Measurements from ENCODE around the gene CFB. TPM values are rescaled to one million over a fixed set of nuclear protein-coding genes. Genes with fewer than 3 reads are reported as not detected.

Gene CFB
- total RNA-seq, 1 donor from 2014 or later: 3.9 TPM

DNA sequence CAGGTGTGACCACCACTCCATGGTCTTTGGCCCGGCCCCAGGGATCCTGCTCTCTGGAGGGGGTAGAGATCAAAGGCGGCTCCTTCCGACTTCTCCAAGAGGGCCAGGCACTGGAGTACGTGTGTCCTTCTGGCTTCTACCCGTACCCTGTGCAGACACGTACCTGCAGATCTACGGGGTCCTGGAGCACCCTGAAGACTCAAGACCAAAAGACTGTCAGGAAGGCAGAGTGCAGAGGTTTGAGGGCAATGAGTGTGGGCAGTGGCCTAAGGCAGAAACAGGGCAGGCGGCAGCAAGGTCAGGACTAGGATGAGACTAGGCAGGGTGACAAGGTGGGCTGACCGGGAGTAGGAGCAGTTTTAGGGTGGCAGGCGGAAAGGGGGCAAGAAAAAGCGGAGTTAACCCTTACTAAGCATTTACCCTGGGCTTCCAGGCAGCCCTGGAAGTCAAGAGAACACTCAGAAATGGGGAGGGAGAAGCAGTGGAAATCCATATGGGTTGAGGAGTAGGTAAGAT lies 533 bp downstream of the CFB start:
- Mint-ChIP-seq H3K4me1 (ENCODE audit: low read depth) (peaks cover 17% of the 10 kb centered on the region), H3K27ac (no peak overlapping the region), H3K9me3 (ENCODE audit: low read depth) (no peaks in the 10 kb centered on the region), H3K27me3 (peaks cover 11% of the 10 kb centered on the region), H3K4me3 (ENCODE audit: low read depth) (no peak overlapping the region), H3K36me3 (ENCODE audit: insufficient read depth) (no peaks in the 10 kb centered on the region)
- TF ChIP-seq, protein P1, sequence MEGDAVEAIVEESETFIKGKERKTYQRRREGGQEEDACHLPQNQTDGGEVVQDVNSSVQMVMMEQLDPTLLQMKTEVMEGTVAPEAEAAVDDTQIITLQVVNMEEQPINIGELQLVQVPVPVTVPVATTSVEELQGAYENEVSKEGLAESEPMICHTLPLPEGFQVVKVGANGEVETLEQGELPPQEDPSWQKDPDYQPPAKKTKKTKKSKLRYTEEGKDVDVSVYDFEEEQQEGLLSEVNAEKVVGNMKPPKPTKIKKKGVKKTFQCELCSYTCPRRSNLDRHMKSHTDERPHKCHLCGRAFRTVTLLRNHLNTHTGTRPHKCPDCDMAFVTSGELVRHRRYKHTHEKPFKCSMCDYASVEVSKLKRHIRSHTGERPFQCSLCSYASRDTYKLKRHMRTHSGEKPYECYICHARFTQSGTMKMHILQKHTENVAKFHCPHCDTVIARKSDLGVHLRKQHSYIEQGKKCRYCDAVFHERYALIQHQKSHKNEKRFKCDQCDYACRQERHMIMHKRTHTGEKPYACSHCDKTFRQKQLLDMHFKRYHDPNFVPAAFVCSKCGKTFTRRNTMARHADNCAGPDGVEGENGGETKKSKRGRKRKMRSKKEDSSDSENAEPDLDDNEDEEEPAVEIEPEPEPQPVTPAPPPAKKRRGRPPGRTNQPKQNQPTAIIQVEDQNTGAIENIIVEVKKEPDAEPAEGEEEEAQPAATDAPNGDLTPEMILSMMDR (IDR thresholded peaks at IDR 0.05; ENCODE audit: unreplicated experiment): no peak
- DNase-seq (ENCODE audit: low spot score, unreplicated experiment): no peak

DNA sequence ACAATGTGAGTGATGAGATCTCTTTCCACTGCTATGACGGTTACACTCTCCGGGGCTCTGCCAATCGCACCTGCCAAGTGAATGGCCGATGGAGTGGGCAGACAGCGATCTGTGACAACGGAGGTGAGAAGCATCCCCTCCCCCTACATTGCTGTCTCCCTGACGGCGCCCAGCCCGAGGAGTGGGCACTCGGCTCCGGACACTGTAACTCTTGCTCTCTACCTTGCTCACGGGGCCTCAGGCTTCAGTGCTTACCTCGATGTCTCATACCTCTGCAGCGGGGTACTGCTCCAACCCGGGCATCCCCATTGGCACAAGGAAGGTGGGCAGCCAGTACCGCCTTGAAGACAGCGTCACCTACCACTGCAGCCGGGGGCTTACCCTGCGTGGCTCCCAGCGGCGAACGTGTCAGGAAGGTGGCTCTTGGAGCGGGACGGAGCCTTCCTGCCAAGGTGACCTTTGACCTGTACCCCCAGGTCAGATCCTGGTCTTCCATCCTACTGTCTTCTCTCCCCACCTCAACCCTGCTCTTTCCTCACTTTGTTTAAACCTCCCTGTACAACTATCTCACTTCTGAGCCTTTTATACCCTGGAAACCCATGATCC lies 1.3 kb downstream of the CFB start:
- Mint-ChIP-seq H3K4me1 (ENCODE audit: low read depth) (peaks cover 17% of the 10 kb centered on the region), H3K4me3 (ENCODE audit: low read depth) (no peak overlapping the region), H3K9me3 (ENCODE audit: low read depth) (no peaks in the 10 kb centered on the region), H3K27me3 (peaks cover 11% of the 10 kb centered on the region), H3K27ac (no peak overlapping the region), H3K36me3 (ENCODE audit: insufficient read depth) (no peaks in the 10 kb centered on the region)
- DNase-seq (ENCODE audit: low spot score, unreplicated experiment): no peak
- TF ChIP-seq, protein P1 (IDR thresholded peaks at IDR 0.05; ENCODE audit: unreplicated experiment): no peak

DNA sequence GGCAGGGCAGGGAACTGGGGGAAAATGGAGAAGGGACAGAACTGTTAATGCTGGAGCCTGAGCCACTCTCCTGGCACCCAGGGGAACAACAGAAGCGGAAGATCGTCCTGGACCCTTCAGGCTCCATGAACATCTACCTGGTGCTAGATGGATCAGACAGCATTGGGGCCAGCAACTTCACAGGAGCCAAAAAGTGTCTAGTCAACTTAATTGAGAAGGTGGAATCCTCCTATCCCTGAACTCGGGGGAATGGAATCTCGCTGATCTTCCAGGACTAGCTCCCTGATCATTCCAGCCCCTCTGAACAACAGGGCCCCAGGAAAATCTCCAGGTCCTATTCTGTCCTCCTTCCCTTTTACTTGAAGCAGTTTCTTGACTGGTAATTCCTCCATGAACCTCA lies 2.0 kb downstream of the CFB start:
- peaks cover 6% of the 10 kb centered on the region for H3K27me3 Mint-ChIP-seq
- H3K9me3 Mint-ChIP-seq (ENCODE audit: low read depth): no peaks in the 10 kb centered on the region
- H3K4me1 Mint-ChIP-seq (ENCODE audit: low read depth): peaks cover 17% of the 10 kb centered on the region
- H3K27ac Mint-ChIP-seq: no peak overlapping the region
- H3K36me3 Mint-ChIP-seq (ENCODE audit: insufficient read depth): peaks cover under 1% of the 10 kb centered on the region
- H3K4me3 Mint-ChIP-seq (ENCODE audit: low read depth): no peak overlapping the region
- no peak for DNase-seq (ENCODE audit: low spot score, unreplicated experiment)
- TF ChIP-seq, protein P1 (IDR thresholded peaks at IDR 0.05; ENCODE audit: unreplicated experiment): no peak

DNA sequence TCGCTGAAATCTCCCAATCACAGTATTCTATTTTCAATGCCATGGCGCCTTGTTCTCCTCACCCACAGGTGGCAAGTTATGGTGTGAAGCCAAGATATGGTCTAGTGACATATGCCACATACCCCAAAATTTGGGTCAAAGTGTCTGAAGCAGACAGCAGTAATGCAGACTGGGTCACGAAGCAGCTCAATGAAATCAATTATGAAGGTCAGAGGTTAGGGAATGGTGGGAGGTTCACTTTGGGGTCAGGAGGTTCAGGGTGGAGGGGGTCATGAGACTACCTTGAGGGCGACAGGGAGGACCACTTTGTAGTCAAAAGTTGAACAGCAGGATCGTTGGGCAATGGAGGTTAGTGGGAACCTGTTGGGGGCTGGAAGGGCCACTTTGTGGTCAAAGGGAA lies 2.4 kb downstream of the CFB start:
- peaks cover 6% of the 10 kb centered on the region for H3K27me3 Mint-ChIP-seq
- TF ChIP-seq, protein P1 (IDR thresholded peaks at IDR 0.05; ENCODE audit: unreplicated experiment): no peak
- H3K4me3 Mint-ChIP-seq (ENCODE audit: low read depth): no peak overlapping the region
- peaks cover 17% of the 10 kb centered on the region for H3K4me1 Mint-ChIP-seq (ENCODE audit: low read depth)
- H3K9me3 Mint-ChIP-seq (ENCODE audit: low read depth): no peaks in the 10 kb centered on the region
- no peak overlapping the region for H3K27ac Mint-ChIP-seq
- peaks cover 4% of the 10 kb centered on the region for H3K36me3 Mint-ChIP-seq (ENCODE audit: insufficient read depth)
- DNase-seq (ENCODE audit: low spot score, unreplicated experiment): no peak

DNA sequence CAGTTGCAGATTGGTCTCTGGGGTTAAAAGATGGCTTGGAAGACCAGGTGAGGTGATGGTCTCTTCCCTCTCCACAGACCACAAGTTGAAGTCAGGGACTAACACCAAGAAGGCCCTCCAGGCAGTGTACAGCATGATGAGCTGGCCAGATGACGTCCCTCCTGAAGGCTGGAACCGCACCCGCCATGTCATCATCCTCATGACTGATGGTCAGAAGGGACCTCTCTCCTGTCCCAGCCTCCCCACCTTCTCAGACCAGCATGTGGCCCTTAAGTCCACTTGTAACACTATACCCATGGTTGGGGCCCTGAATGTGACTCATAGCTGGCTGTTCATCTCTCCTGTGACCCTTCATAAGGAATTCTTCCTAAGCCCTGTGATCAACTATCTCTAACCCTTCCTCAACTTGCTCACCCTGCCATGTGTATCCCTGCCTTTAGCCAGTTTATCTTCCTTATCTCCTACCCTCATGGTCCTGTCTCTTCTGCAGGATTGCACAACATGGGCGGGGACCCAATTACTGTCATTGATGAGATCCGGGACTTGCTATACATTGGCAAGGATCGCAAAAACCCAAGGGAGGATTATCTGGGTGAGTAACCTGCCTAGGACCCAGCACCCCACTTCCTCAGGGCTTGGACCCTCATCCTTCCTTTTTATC lies 3.0 kb downstream of the CFB start:
- Mint-ChIP-seq H3K27me3 (peaks cover 6% of the 10 kb centered on the region), H3K9me3 (ENCODE audit: low read depth) (no peaks in the 10 kb centered on the region), H3K4me1 (ENCODE audit: low read depth) (peaks cover 17% of the 10 kb centered on the region), H3K4me3 (ENCODE audit: low read depth) (no peak overlapping the region), H3K27ac (peak overlapping the region; percentile 27), H3K36me3 (ENCODE audit: insufficient read depth) (peaks cover 5% of the 10 kb centered on the region)
- no peak for DNase-seq (ENCODE audit: low spot score, unreplicated experiment)
- TF ChIP-seq, protein P1 (IDR thresholded peaks at IDR 0.05; ENCODE audit: unreplicated experiment): no peak
